Muscle of back (tissue), 11 donors: ENCODE data around the gene EFEMP2. TPM values are rescaled to one million over a fixed set of nuclear protein-coding genes. Genes with fewer than 3 reads are reported as not detected.
"Not testable (repeated sequence)": the region's sequence is repeated elsewhere in the genome, so short reads cannot be mapped to it uniquely, and the experiment has no call there.

ENCODE experiments used
- DNase-seq, 3 donors: peaks; one replicate each; pipeline versions ENCODE4 v3.0.0 to v3.0.0-alpha.2; 2013
- polyA plus RNA-seq, 10 donors: library from polyadenylated mRNA; unstranded; fragments of 120-200 nt; gene quantifications; one replicate each; pipeline ENCODE4 v1.2.1, GENCODE V29; 2013; ENCODE audit not compliant: insufficient read length in 10 of 10

The EFEMP2 gene
- polyA plus RNA-seq, 10 donors: 83.5 to 137 (median 101) TPM

GRCh38 chr11:65906602-65907001 lies 34.0 kb upstream of the EFEMP2 start:
- no peak for DNase-seq

- no peak for DNase-seq
Measured at GRCh38 chr11:65903715-65904114, 31.1 kb upstream of the EFEMP2 start.

- DNase-seq: peak in 1 of 3 donors; percentile 84
Measured at GRCh38 chr11:65903068-65903481, 30.5 kb upstream of the EFEMP2 start.

- DNase-seq: no peak
Measured at GRCh38 chr11:65900899-65901180, 28.2 kb upstream of the EFEMP2 start.

GRCh38 chr11:65900125-65900898 lies 27.7 kb upstream of the EFEMP2 start, which contains the start of gene FOSL1:
FOSL1 (minus strand) TSS chr11:65900388; CDS start chr11:65900339, 49 bp downstream.
- peak; percentile 51 to 88 (median 78) for DNase-seq

GRCh38 chr11:65899356-65900124 lies 26.9 kb upstream of the EFEMP2 start:
- peak in 1 of 3 donors; percentile 60 for DNase-seq

- DNase-seq: no peak
Measured at GRCh38 chr11:65898656-65899355, 26.2 kb upstream of the EFEMP2 start.

GRCh38 chr11:65897020-65897471 lies 24.4 kb upstream of the EFEMP2 start:
- DNase-seq: no peak

GRCh38 chr11:65896034-65896999 lies 23.7 kb upstream of the EFEMP2 start:
- DNase-seq: no peak

GRCh38 chr11:65895482-65895981 lies 22.9 kb upstream of the EFEMP2 start:
- no peak for DNase-seq

- DNase-seq: no peak
Measured at GRCh38 chr11:65894034-65894591, 21.5 kb upstream of the EFEMP2 start.

GRCh38 chr11:65892661-65893317 lies 20.2 kb upstream of the EFEMP2 start:
- DNase-seq: no peak

- DNase-seq: not testable (repeated sequence)
Measured at GRCh38 chr11:65892137-65892540, 19.5 kb upstream of the EFEMP2 start.

- DNase-seq: peak in 1 of 3 donors; percentile 50
Measured at GRCh38 chr11:65891219-65892136, 18.9 kb upstream of the EFEMP2 start.

- peak; percentile 97 to 99 (median 97) for DNase-seq
Measured at GRCh38 chr11:65890324-65891218, 18.0 kb upstream of the EFEMP2 start, which contains the start of gene CCDC85B. CCDC85B (plus strand) TSS chr11:65890673; CDS start chr11:65890784, 111 bp downstream.

GRCh38 chr11:65888163-65888814 lies 15.7 kb upstream of the EFEMP2 start, which contains the start of gene FIBP:
FIBP (minus strand) TSS chr11:65888471; CDS start chr11:65888418, 53 bp downstream.
- DNase-seq: peak; percentile 97 to 99 (median 98)

GRCh38 chr11:65887723-65888162 lies 15.1 kb upstream of the EFEMP2 start:
- no peak for DNase-seq
